H1 (cell line): ENCODE measurements around the gene ASCC1. TPM values are rescaled to one million over a fixed set of nuclear protein-coding genes. Genes with fewer than 3 reads are reported as not detected.
A peak's percentile ranks its signal among the peaks of the same experiment; 100 is the strongest.

Experiments
- CTCF ChIA-PET: fragments of 300-600 bp; sonication (Branson Sonifier 250); formaldehyde crosslinking; loops from one replicate; lab custom pipeline; 2021; ENCODE audit not compliant: partially characterized antibody; lab: Charles Lee
- POLR2A ChIA-PET: fragments of 300-600 bp; sonication (Branson Sonifier 250); formaldehyde crosslinking; loops from one replicate; lab custom pipeline; 2021; ENCODE audit warnings: inconsistent platforms; ENCODE audit not compliant: partially characterized antibody; lab: Charles Lee
- DNase-seq, 2 experiments: peaks; one replicate each; pipeline versions ENCODE4 v3.0.0 to v3.0.0-alpha.2; 2010 to 2022; ENCODE audit warnings: low spot score in 2 of 2, low read depth in 1 of 2, mixed read lengths in 1 of 2
- FAIRE-seq: peaks from 2 replicates; lab custom pipeline; 2011; peaks lifted over from hg19 to GRCh38; lab: Jason Lieb, UNC
- H2AFZ ChIP-seq: 2 replicates; pipeline ENCODE4 v1.8.1; 2012; ENCODE audit warnings: low read length, inconsistent platforms
- H2AK5ac ChIP-seq: 2 replicates; pipeline ENCODE4 v1.6.1; 2013; ENCODE audit warnings: low read depth, low read length
- H2BK120ac ChIP-seq: replicated peaks from 2 replicates; pipeline ENCODE3; 2013; ENCODE audit warnings: low read depth, low read length, inconsistent platforms
- H2BK12ac ChIP-seq: 2 replicates; pipeline ENCODE4 v1.6.1; 2013; ENCODE audit warnings: low read depth, low read length
- H2BK15ac ChIP-seq: 2 replicates; pipeline ENCODE4 v1.6.1; 2013; ENCODE audit warnings: low read length
- H2BK20ac ChIP-seq: 2 replicates; pipeline ENCODE4 v1.6.1; 2013; ENCODE audit warnings: low read length
- H2BK5ac ChIP-seq: 2 replicates; pipeline ENCODE4 v1.6.1; 2013; ENCODE audit warnings: low read depth, low read length
- H3K14ac ChIP-seq: 2 replicates; pipeline ENCODE4 v1.6.1; 2013; ENCODE audit warnings: inconsistent platforms; ENCODE audit not compliant: insufficient read length
- H3K18ac ChIP-seq: 2 replicates; pipeline ENCODE4 v1.6.1; 2013; ENCODE audit warnings: low read length; ENCODE audit errors: extremely low read depth
- H3K23ac ChIP-seq: 2 replicates; pipeline ENCODE4 v1.6.1; 2013; ENCODE audit warnings: inconsistent platforms; ENCODE audit not compliant: insufficient read length
- H3K23me2 ChIP-seq: 2 replicates; pipeline ENCODE4 v1.6.1; 2013; ENCODE audit warnings: low read depth, low read length
- H3K27ac ChIP-seq: 2 replicates; pipeline ENCODE4 v1.6.1; 2011; ENCODE audit warnings: low read depth, low read length, inconsistent platforms
- H3K27me3 ChIP-seq, 4 experiments: replicated peaks in 1 of 4; 1 replicate in 1 of 4; 2 replicates in 3 of 4; pipeline versions ENCODE4 v1.6.1 to v1.8.1; 2011 to 2013; ENCODE audit warnings: low read length in 3 of 4, mild to moderate bottlenecking in 3 of 4, inconsistent platforms in 2 of 4, mixed read lengths in 2 of 4, moderate library complexity in 1 of 4; ENCODE audit not compliant: control insufficient read depth in 3 of 4, insufficient read depth in 3 of 4; ENCODE audit errors: extremely low read depth in 1 of 4
- H3K36me3 ChIP-seq, 4 experiments: 2 replicates each; pipeline versions ENCODE4 v1.6.1 to v1.8.1; 2011 to 2013; ENCODE audit warnings: mild to moderate bottlenecking in 4 of 4, low read length in 3 of 4, moderate library complexity in 2 of 4, control low read depth in 1 of 4, inconsistent platforms in 1 of 4; ENCODE audit not compliant: insufficient read depth in 4 of 4, control insufficient read depth in 2 of 4
- H3K4ac ChIP-seq: replicated peaks from 2 replicates; pipeline ENCODE3; 2013; ENCODE audit warnings: low read length, low read depth, mixed read lengths, inconsistent platforms; ENCODE audit not compliant: insufficient read length
- H3K4me1 ChIP-seq, 4 experiments: replicated peaks in 1 of 4; 1 replicate in 1 of 4; 2 replicates in 3 of 4; pipeline versions ENCODE4 v1.6.1 to v1.8.1; 2011 to 2013; ENCODE audit warnings: low read length in 3 of 4, inconsistent platforms in 2 of 4, mixed read lengths in 1 of 4; ENCODE audit not compliant: insufficient read depth in 4 of 4, control insufficient read depth in 3 of 4
- H3K4me2 ChIP-seq, 2 experiments: 2 replicates each; pipeline versions ENCODE4 v1.6.1 to v1.8.1; 2011 to 2013; ENCODE audit warnings: low read depth in 2 of 2, low read length in 2 of 2, control low read depth in 1 of 2, inconsistent platforms in 1 of 2, mild to moderate bottlenecking in 1 of 2; ENCODE audit not compliant: insufficient read depth in 1 of 2
- H3K4me3 ChIP-seq, 4 experiments: fragments of 200-600, 300-600 bp in 1 of 4; sonication (generic), shearing (Covaris generic), sonication (Bioruptor Twin) in 1 of 4; 2 replicates each; pipeline versions ENCODE4 v1.5.1 to v1.8.1; 2011 to 2016; ENCODE audit warnings: low read length in 4 of 4, low read depth in 3 of 4, control low read depth in 2 of 4, inconsistent platforms in 2 of 4, mild to moderate bottlenecking in 2 of 4, mixed read lengths in 1 of 4, moderate library complexity in 1 of 4; ENCODE audit not compliant: insufficient read depth in 2 of 4; ENCODE audit errors: extremely low read depth in 1 of 4
- H3K56ac ChIP-seq: replicated peaks from 2 replicates; pipeline ENCODE3; 2013; ENCODE audit warnings: low read depth, mild to moderate bottlenecking, mixed read lengths, low read length, inconsistent platforms; ENCODE audit not compliant: insufficient read length
- H3K79me1 ChIP-seq: 2 replicates; pipeline ENCODE4 v1.6.1; 2013; ENCODE audit warnings: low read depth, low read length, control low read depth
- H3K79me2 ChIP-seq, 2 experiments: 2 replicates each; pipeline versions ENCODE4 v1.6.1 to v1.8.1; 2012 to 2013; ENCODE audit warnings: low read length in 2 of 2, mild to moderate bottlenecking in 2 of 2, inconsistent platforms in 1 of 2; ENCODE audit not compliant: insufficient read depth in 2 of 2, control insufficient read depth in 1 of 2
- H3K9ac ChIP-seq, 4 experiments: replicated peaks in 1 of 4; 1 replicate in 1 of 4; 2 replicates in 3 of 4; pipeline versions ENCODE4 v1.6.1 to v1.8.1; 2011 to 2013; ENCODE audit warnings: low read depth in 3 of 4, low read length in 3 of 4, control low read depth in 2 of 4, mild to moderate bottlenecking in 2 of 4, moderate library complexity in 2 of 4, inconsistent platforms in 1 of 4; ENCODE audit errors: extremely low read depth in 1 of 4
- H3K9me3 ChIP-seq, 2 experiments: 2 replicates each; pipeline versions ENCODE4 v1.6.1 to v1.8.1; 2012 to 2013; ENCODE audit warnings: mild to moderate bottlenecking in 2 of 2, moderate library complexity in 2 of 2, control low read depth in 1 of 2, inconsistent platforms in 1 of 2, low read depth in 1 of 2, low read length in 1 of 2, mixed read lengths in 1 of 2; ENCODE audit not compliant: insufficient read depth in 2 of 2
- H4K20me1 ChIP-seq, 2 experiments: replicated peaks in 1 of 2; 2 replicates each; pipeline versions ENCODE3 to v1.8.1; 2011 to 2013; ENCODE audit warnings: inconsistent platforms in 2 of 2, low read length in 2 of 2, mild to moderate bottlenecking in 1 of 2; ENCODE audit not compliant: insufficient read depth in 2 of 2, control insufficient read depth in 1 of 2
- H4K5ac ChIP-seq: 2 replicates; pipeline ENCODE4 v1.6.1; 2013; ENCODE audit warnings: low read length, low read depth, mixed read lengths, inconsistent platforms; ENCODE audit not compliant: insufficient read length
- H4K8ac ChIP-seq: 2 replicates; pipeline ENCODE4 v1.8.0; 2013; ENCODE audit warnings: mild to moderate bottlenecking, moderate library complexity, low read length, inconsistent platforms; ENCODE audit not compliant: insufficient read depth; ENCODE audit errors: extremely low read depth
- H4K91ac ChIP-seq: replicated peaks from 2 replicates; pipeline ENCODE3; 2013; ENCODE audit warnings: low read length, mixed read lengths, inconsistent platforms; ENCODE audit not compliant: insufficient read length
- CREB1 ChIP-seq: IDR thresholded peaks from 2 replicates; pipeline ENCODE4 v1.6.1; 2012; ENCODE audit warnings: inconsistent platforms
- SRF ChIP-seq: IDR thresholded peaks from 2 replicates; pipeline ENCODE4 v1.6.1; 2011; ENCODE audit warnings: mild to moderate bottlenecking, low read depth, low read length, moderate library complexity
- YY1 ChIP-seq: IDR thresholded peaks from 2 replicates; pipeline ENCODE4 v1.6.1; 2011; ENCODE audit warnings: low read depth, mild to moderate bottlenecking, low read length
- WGBS, 2 experiments: shearing (Covaris generic) in 1 of 2; methylation state at CpG; one replicate each; pipeline versions ENCODE4 v1.1.6 to v1.1.7; 2013 to 2015; ENCODE audit warnings: low lambda C conversion rate in 2 of 2, mixed read lengths in 2 of 2, inconsistent platforms in 1 of 2, low coverage in 1 of 2, missing lambda C conversion rate in 1 of 2; ENCODE audit not compliant: insufficient replicate concordance in 2 of 2, insufficient coverage in 1 of 2, insufficient read length in 1 of 2; ENCODE audit errors: extremely low coverage in 1 of 2, missing lambda C conversion rate in 1 of 2; 5-methylcytosine and 5-hydroxymethylcytosine counted together
- polyA plus RNA-seq, 7 experiments: library from polyadenylated mRNA; depleted of rRNA in 3 of 7; stranded (reverse) in 5 of 7; unstranded in 2 of 7; fragments of >200 nt in 5 of 7; fragments of 200-250 nt in 2 of 7; gene quantifications; 1 replicate in 5 of 7; 2 replicates in 1 of 7; 4 replicates in 1 of 7; pipeline versions ENCODE4 v1.2.1 to v1.2.3, GENCODE V29; 2011 to 2013; ENCODE audit warnings: missing spikeins in 2 of 7, mixed read lengths in 2 of 7
- total RNA-seq: library from RNA; stranded (reverse); fragmentation: NEBNext Ultra II Directional; extraction: Animal tissue kit (Norgen Biotek cat#: 25700); gene quantifications from 2 replicates; pipeline ENCODE4 v1.2.1, GENCODE V29; 2021

ASCC1 gene
- total and polyA plus RNA-seq, 2 of the 8 experiments (the other 6 are each of a cell fraction or from before 2014, with no cell fraction given): 25.6 to 35.8 TPM

DNA sequence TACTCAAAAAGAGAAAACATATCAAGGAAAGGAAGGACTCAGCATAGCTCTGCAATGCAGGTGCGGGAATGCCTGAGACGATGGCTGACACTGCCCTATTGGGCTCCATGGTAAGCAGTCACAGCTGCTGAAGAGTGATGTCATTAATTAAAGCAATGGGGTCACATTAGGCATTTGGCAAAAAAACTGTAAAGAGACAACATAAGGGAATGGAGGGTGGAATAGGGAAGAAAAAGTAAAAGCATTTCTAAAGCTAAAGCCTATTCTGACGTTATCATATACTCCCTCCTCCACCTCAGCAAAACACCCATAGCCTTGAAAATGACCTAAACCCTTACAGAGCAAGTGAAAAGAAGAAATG, 89.2 kb downstream of the ASCC1 start:
- Histone ChIP-seq H2BK20ac (no peak overlapping the region), H3K4me1 (peaks cover 0 to 5% (median 2%) of the 10 kb centered on the region in 4 experiments; a peak in 2 of 7 replicates), H4K20me1 (no peaks in the 10 kb centered on the region), H3K79me1 (no peaks in the 10 kb centered on the region), H4K5ac (no peak overlapping the region), H3K23me2 (no peaks in the 10 kb centered on the region), H3K18ac (no peak overlapping the region; the same call in 1 of the 2 replicates), H2BK5ac (no peak overlapping the region), H2AK5ac (no peak overlapping the region), H3K56ac (no peak overlapping the region), H3K4me2 (no peak overlapping the region), H3K14ac (no peak overlapping the region), H3K79me2 (no peaks in the 10 kb centered on the region), H3K27ac (no peak overlapping the region; the same call in 1 of the 2 replicates), H3K9ac (no peak overlapping the region), H3K4ac (no peak overlapping the region), H3K9me3 (no peaks in the 10 kb centered on the region), H3K4me3 (no peak overlapping the region), H3K23ac (no peak overlapping the region), H2BK15ac (no peak overlapping the region), H4K91ac (no peak overlapping the region), H2BK120ac (no peak overlapping the region), H4K8ac (no peak overlapping the region), H2AFZ (no peak overlapping the region), H3K27me3 (no peaks in the 10 kb centered on the region), H2BK12ac (no peak overlapping the region), H3K36me3 (no peaks in the 10 kb centered on the region)
- DNase-seq (no peak), FAIRE-seq (no peak)
- ChIA-PET POLR2A (interaction anchor here (1.4 to 2.0 kb wide), 5 partner anchors 13 to 149 kb away, joined by 3 to 10 read pairs (median 6); partner anchors contain the start of gene DDIT4), CTCF (interaction anchor here (0.6 to 5.0 kb wide), 27 partner anchors 9 to 217 kb away, joined by 3 to 51 read pairs (median 5); partner anchors contain the start of genes ANAPC16, ASCC1 and SPOCK2)
- TF ChIP-seq CREB1 (peak; percentile 51; the same call in 1 of the 2 replicates), SRF (no peak), YY1 (0 out of 2 replicates have a peak, but pooled peaks have one; percentile 24)
- WGBS, 2 experiments: 83% methylated on average over 3 of the region's 3 CpGs; no CpG with 5 or more reads in 1 of the 2 experiments
